ENCODE measurements around the gene MEGF11.

MEGF11 gene

DNA sequence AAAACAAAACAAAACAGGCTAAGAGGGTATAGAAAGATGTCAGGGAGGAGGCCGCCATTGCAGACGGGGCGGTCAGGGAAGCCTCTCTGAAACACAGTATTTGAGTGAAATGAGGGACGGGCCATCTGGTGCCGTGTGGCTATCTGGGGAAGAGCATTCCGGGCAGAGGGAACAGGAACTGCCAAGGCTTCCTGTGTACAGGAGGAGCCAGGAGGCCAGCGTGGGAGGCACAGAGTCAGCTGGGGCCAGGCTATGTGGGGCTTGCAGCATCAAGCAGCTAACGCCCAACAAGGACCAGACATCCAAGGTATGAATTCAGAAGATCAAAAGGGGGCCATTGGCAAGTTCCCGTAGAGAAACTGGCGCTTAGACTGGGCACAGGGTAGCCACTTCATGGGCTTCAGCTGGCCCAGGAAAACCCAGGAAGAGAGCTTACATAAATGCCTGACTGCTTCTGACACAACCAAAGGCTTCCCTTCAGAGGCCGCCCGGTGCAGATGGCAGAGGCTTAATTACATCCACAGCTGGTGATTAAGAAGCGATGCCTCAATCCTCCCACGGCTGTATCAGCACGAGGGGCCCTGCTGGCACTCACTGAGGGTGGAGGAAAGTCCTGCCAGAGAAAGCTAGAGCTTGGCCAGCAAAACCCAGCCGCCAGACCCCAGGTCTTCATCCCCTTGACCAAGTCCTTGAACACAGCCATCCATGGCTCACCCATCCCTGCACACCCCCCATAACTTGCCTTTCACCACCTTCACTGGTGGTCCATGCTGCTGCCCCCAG lies 144.9 kb downstream of the MEGF11 start:
- DNase-seq, result peak; percentile 34

DNA sequence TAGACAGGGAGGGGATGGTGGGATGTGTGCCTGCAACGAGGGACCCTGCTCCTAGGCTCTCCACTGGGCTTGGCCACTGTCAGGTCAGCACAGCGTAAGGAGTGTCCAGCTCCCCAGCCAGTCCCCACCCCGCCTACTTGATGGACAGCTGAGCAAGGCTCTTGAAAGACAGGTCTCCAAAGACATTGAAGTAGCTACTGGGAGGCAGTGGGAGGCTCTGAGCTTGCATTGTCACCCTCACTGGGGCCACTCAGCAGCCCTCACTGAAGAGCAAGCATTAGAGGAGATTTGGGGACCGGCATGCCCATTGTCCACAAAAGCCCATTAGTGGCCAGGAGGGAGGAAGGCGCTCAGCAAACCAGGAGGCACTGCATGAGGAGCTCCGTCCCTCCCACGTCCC lies 146.5 kb downstream of the MEGF11 start:
- DNase-seq, result no peak

DNA sequence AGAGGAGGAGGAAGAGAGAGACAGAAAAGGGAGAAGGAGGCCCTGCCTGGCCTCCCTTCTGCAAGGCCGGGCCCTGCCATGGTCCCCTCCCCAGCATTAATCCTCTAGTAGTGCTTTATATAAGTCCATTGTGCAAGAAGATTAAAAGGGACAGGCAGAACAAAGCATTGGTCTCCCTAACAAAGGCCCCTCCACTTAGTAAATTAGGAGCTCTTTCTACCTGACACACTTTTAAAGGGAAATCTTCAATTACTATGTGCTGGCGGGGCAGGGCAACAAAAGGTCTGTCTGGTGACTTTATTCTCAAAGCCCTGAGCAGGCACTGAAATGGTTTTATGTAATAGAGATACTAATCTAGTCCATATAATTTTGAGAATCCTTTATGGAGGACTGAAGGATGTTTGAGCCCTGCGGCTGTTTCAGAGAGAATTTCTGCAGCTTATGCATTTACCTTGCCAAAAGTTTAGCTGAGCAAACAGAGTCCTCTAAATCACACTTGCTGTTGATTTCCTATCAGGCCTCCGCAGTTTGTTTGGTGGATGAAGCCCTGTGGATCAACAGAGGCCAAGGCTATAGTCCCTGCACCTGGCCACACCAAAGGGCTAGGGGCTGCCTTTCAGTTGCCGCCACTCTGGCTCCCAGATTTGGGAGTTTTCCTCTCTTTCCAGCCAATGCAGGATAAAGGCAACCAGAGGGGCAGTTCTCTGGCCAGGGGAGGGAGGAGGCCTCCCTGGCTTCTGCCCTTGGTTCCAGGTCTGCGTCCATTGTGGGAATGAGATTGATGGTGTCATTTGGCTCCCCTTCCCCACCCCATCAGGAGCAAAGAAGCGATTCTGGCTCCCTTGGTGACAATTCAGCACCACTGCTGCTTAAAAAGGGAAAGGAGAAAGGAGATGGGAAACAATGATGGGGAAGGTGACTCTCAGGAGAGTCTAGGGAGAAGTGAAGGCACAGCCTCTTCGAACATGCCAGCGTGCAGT lies 148.0 kb downstream of the MEGF11 start:
- DNase-seq, result no peak

DNA sequence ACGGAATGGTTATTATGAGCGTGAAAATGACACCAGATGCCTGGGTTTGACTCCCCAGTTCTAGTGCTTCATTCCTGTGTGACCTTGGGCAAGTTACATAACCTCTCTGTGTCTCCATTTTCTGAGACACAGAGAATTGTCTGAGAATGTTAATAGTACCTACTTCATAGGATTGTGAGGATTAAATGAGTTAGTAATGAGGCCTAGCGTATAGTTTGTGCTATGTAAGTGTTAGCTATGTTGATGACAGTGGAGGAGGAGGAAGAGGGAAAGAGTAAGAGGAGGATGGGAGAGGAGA lies 150.3 kb downstream of the MEGF11 start:
- no peak for DNase-seq

DNA sequence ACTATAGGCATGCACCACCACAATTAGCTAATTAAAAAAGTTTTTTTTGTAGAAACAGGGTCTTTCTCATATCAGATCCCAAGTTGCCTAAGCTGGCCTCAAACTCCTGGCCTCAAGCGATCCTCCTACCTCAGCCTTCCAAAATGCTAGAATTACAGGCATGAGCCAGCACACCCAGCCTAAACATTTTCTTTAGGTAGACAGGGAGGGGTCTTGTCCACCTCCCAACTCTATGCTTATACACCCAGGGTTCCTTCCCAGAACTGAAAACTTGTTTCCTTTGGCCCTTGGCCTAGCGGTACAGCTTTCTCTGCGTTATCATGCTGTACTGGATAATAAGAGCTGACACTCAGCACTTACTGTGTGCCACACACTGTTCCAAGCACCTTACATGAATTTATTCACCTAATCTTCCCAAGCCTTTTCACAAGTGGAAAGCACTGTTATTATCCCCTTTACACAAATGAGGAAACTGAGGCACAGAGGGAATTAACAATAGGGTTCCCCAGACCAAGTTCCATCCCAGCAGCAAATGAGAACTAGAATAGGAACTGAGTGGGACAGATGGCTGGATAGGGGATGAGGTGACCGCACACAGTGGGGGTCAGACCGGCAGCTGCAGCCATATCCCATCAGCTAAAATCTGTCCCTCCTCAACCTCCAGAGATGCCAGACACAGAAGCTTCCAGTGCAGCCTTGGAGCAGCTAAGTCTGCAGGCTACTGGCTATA lies 150.8 kb downstream of the MEGF11 start:
- no peak for DNase-seq

DNA sequence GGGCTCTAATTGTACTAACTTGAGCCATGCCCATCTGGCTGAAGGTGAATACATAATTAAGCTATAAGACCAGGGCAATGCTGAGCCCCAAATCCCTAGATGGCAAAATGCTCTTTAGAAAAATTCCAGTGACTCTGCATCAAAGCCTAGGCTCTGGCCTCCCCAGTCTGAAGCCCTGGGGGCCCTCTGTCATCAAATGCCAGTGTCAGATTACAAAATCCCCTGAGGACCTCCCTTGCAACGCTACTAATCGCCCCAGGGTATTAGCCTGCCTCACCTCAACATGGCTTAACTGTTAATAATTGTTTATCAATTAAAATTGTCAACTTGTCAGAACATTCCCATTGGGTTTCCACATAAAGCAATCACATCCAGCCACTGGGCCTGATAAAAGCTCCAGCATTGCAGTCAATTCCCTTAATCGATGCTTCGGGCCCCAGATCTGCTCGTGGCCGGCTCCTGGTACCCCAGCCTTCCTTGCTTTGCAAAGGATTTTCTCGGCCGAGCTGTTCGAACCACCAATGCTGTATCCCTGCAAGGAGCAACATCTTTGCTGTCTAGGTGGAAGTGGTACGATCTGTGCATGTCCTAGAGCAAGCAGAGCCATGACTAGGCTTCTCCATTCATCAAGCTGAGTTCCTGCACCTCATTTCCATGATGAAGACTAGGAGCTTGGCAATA lies 151.7 kb downstream of the MEGF11 start:
- no peak for DNase-seq

DNA sequence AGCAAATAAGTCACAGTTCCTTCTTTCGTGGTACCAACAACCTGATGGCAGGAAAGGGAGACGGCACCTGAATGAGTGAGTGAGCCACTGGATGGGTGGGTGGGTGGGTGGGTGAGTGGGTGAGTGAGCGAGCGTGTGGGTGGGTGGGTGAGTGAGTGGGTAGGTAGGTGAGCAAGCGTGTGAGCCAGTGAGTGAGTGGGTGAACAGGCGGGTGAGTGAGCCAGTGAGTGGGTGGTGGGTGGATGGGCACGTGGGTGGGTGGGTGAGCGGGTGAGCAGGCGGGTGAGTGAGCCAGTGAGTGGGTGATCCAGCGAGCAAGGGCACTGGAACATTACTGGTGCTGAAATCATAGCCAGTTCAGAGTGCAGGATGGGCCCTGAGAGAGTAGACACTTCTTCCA lies 152.8 kb downstream of the MEGF11 start:
- DNase-seq, result no peak

DNA sequence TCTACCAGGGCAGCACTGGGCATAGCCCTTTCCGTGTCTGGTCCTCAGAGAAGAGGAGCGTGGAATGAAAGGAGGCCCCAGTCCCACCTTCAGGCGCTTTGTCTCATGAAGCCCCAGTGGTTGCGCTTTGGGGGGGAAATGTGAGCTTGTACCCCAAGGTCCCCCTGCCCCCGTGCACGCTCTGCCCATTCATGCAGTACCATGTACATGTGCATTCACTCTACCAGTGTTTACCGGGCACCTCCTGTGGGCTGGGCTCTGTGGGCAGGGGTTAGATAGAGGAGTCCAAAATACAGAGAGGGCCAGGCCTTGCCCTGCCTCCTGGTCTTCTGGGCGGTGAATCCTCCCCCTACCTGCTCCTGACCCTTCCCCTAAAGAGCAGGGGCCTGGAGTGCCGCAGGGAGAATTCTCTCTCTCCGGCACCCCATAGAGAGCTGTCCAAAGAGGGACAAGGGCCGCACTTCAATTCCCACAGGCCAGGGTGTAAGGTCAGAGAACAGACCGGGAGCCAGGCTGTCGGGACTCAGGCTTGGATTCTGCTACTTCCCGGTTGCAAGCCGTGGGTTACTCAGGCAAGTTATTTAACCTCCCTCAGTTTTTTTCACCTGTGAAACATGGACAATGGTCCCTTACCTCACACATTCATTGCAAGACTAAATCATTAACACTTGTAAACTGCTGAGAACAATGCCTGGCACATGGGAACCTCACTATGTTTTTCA lies 153.4 kb downstream of the MEGF11 start:
- no peak for DNase-seq

DNA sequence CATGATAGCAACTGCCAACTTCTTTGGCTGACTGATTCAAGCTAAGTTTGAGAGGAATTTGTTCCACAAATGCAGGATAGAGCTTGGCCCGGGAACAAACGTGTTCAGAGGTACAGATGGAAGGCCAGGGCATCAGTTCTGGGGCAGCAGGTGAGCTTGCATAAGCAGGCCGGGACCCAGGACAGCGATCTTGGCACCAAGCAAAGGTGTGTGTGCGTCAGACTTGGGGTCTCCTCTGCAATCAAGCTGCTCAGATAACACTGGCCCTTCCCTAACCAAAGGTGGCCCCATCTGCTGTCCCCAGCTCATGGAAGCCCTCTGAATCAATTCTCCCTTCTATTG lies 155.6 kb downstream of the MEGF11 start:
- no peak for DNase-seq

DNA sequence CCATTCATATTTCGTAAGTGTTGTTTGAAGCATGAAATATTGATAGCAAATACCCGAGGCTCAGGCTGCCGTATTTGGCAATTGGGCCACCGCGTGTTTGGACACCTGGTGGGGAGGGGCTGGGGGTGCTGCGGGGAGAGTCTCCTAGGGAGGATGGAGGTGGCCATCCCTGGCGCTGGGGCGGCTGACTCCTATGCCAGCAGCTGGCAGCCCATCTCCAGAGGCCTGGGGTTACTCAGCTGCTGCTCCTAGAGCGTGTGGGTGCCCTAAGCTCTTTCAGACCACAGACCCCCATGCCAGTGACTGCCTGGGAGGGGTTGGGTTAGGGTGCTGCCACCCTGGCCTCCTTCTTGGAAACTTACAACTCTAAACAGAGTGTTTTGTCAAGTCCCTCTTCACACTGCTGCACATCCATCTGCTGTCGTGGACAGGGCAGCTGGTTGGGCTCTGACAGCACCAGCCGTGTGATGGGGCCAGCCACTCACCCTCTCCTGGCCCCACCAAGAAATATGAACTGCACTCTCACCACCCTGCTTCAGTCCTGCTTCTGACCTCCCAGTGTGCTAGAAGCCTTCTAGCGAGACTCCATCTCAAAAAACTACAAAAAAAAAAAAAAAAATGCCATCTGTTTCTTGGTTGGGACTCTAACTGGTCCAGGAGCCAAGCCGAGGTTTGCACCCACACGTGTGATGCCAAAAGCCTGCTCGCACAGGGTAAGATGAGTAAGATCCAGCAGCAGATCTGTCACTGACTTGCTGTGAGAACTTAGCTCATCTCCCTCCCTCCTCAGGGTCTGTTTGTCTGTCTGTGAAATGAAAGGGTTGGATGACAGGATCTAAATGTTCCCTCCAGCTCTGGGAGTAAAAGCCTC lies 156.2 kb downstream of the MEGF11 start:
- no peak for DNase-seq

DNA sequence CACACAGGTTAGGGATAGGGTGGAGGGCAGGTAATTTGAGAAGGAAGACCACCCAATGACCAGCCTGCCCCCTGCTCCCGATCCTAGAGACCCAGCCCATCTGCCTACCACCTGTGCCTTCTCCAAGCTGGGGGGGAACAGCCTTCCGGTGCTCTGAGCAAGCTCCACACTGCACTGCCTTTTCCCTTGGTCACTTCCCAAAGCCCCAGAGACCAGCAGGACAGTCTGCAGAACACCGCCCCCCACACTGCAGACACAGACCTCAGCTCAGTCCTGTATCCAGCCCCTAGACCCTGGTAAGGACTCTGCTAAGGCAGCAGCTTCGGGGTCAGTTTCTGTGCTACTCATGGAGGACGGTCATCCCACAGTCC lies 156.9 kb downstream of the MEGF11 start:
- no peak for DNase-seq

DNA sequence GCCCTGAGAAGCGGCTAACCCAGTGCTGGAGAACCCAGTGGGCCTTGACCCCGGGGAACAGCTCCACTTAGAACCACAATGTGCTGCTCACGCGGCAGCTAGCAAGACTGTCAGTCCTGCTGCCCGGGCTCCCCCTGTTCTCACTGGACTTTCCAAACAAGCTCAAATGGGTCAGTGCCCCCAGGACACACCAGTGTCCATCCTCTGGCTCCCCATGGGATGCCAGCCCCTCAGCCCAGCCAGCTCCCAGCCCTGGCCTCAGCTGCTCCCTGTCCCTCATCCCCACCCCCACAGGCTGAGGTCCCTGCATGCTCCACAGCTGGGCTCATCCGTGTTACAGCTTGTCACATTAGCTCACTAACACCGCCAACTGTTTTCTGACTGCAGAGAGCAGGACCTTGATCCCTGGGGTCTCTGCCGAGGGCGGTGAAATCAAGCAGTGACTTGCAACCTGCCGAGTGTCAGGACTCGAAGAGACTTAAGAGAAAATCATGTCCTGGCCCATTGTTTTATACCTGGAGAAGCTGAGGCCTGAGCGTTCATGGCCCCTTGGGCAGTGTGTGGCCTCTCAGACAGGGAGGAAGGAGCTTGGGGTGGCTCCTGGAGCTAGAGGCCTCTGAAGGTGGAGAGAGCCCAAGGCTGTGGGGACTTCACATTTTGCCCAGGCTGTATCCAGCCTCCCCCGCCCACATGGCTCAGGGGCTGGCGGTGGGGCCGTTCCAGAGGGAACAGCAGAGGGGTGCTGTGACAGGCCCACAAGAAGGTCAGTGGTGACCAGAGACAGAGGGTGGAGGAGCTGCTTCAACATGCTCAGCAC lies 157.5 kb downstream of the MEGF11 start:
- DNase-seq, result no peak

DNA sequence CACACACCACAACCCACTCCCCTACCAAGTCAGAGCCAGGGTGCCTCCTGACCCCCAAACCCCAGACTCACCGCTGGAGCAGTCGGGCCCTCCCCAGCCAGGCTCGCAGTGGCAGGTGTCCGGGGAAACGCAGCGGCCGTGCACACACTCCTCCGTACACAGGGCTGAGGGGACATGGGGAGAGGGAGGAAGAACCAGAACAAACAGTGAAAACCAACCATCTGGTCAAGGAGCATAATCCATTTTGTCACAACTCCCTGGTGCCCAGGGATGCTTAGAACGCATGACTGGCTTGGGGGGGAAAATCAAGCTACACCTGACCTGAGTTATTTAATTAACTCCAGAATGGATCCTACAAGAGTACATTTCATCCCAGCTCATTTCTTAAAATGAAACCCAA lies 159.2 kb downstream of the MEGF11 start:
- DNase-seq, result no peak

DNA sequence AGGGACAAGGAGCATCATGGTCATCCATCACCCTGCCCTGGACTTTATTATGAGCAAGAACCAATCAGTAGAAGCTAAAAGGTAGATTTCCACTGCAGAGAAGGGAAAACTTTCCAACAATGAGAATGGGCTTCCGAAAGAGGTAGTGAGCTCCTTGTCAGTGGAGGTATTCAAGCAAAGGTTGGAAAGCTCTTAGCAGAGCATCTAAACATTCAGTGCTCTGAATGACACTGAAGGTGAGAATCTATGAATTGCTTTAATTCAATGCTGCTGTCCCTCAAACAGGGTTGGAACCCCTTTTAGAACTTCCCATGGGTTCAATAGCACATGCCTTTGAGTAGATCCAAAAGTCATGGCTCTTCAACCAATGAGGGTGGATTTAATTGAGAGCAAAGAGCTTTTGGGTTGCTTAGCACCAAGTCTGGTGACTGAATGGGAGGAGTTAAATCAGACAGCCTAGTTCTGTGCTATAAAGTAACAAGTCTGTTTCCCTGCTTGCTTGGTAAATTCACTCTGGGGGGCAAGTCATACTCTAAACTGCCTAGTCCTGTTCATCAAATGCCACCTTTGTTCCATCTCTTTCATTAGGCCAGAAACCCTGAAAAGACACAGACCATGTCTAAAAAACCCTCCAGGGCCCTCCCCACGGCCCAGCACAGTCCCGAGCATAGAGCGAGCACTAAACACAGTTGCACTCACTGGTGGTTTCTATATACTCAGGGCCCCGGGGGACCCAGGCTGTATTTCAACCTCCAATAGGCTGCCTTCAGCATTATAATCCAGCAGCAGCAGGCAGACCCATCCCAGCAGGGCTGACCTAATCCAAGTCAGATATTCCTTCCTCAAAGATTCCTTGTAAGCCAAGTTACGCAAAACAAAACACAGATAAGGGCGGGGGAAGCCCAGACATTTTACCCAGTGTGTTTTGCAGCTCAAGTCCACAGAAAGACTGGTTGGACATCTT lies 161.2 kb downstream of the MEGF11 start:
- DNase-seq, result no peak

DNA sequence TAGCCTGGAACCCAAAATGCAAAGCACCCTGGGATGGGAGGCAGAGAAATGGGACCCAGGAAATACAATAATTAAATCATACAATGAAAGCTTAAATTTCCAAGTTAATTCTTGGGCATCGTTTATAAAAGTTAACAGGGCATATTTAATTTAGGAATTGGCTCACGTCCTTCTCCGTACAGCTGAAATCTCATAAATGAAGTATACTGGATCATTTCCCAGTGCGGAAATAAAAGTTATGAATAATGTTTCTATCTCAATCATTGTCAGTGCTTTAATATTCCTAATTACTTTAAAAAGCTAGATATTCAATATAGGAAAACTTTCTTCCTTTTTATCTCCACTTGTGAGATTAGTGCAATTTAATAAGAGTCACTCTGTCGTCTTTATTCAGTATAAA lies 164.0 kb downstream of the MEGF11 start:
- DNase-seq, result no peak

DNA sequence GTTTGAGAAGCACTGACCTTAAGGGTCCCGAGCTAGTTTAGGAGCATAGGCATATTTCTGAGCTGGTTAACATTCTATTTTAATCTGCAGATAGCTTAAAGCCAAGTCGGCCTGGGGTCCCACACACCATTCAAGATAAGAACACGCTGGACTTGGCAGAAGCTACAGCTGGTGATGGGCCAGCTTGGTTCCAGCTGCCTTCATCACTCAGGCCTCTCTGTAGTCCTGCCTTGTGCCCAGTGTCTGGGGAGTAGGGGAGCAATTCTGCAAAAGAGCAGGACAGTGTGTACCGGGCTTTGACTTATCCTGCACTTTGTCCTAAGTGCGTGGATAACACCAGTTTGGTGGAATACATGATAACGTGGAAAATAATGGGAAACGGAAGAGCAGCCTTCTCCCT lies 164.5 kb downstream of the MEGF11 start:
- no peak for DNase-seq

DNA sequence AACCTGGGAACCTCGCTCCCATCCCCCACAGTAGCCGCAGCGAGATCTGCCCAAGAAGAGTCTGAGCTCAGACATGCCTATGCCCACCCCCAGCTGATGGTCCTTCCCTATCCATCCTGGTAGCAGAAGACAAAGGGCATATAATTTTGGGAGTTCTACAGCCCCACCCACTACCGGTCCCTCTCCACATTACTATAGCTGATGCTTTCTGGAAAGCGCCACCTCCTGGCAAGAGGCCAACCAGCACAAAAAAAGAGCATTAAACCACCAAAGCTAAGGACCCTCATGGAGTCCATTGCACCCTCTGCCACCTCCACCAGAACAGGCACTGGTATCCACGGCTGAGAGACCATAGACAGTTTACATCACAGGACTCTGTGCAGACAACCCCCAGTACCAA lies 168.4 kb downstream of the MEGF11 start:
- no peak for DNase-seq

DNA sequence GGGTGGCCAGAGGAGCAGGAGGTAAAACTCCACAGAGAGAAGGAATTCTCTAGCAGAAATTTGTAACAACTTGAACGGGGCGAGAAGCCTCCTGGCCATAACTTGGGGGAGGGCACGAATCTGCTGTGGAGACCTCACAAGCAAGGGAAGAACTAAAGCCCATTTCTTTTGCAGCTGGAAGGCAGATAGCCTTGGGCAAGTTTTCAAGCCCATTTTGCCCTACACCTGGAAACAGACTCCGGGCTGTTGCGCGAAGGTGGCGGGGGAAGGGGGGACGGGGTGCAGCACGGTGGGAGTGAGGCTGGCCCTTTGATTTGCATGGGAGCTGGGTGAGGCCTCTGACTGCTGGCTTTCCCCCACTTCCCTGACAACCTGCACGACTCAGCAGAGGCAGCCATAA lies 168.8 kb downstream of the MEGF11 start:
- no peak for DNase-seq

DNA sequence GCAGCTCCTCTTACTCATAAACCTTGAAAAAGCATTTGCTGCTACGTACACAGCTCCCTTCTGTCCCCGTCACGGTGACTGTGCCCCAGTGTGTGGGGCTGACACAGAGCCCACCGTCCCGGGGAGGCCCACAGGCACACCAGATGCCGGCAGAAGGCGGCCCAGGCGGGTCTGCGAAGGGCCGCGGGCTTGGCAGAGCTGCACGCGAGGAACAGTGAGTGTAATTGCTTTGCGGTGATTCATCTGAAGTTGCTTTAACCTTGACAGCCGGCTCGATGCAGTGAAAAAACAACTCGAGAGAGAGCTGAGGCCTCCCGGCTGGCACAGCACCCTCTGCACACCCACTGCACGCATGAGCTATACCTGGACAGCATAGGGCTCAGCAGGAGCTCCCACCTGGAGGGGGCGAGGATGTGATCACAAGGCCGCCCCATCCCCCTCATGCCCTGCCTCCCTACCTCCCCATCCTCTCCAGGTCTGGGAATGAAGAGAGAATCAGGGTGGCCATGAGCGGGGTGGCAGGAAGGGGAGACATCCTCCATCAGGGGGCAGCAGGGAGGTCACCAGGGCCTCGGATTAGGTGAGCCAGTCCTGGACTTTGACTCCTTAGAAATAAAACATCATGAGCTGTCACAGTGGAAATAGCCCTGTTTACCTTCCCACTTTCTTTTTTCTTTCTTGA lies 172.7 kb downstream of the MEGF11 start:
- DNase-seq, result no peak

All from inflammatory macrophage treated with lipopolysaccharide for 4 hours (primary cell).